ENCODE results near the gene ARL3.

The ARL3 gene

GRCh38 chr10:102634686-102635085 is 79.5 kb downstream of the ARL3 start:
- no peak for DNase-seq (ENCODE audit: low read depth)
- no peak for TF ChIP-seq CTCF (IDR thresholded peaks at IDR 0.05; ENCODE audit: low read length, missing control alignments)
- no peak overlapping the region for H3K4me3 ChIP-seq (replicated peaks; ENCODE audit: low read depth, low read length)

- H3K4me3 ChIP-seq (replicated peaks; ENCODE audit: low read depth, low read length): no peak overlapping the region
- no peak for DNase-seq (ENCODE audit: low read depth)
- no peak for TF ChIP-seq CTCF (IDR thresholded peaks at IDR 0.05; ENCODE audit: low read length, missing control alignments)
Observed at GRCh38 chr10:102633848-102634247, 80.3 kb downstream of the ARL3 start.

- no peak for TF ChIP-seq CTCF (IDR thresholded peaks at IDR 0.05; ENCODE audit: low read length, missing control alignments)
- H3K4me3 ChIP-seq (replicated peaks; ENCODE audit: low read depth, low read length): peak overlapping the region; percentile 28
- DNase-seq (ENCODE audit: low read depth): peak; percentile 92
Observed at GRCh38 chr10:102633287-102633686, 80.9 kb downstream of the ARL3 start.

- peak overlapping the region; percentile 28 for H3K4me3 ChIP-seq (replicated peaks; ENCODE audit: low read depth, low read length)
- peak; percentile 87 for DNase-seq (ENCODE audit: low read depth)
- TF ChIP-seq CTCF (IDR thresholded peaks at IDR 0.05; ENCODE audit: low read length, missing control alignments): peak; percentile 24
Observed at GRCh38 chr10:102632394-102633111, 81.6 kb downstream of the ARL3 start.

- H3K4me3 ChIP-seq (replicated peaks; ENCODE audit: low read depth, low read length): no peak overlapping the region
- TF ChIP-seq CTCF (IDR thresholded peaks at IDR 0.05; ENCODE audit: low read length, missing control alignments): no peak
- DNase-seq (ENCODE audit: low read depth): no peak
Observed at GRCh38 chr10:102631525-102632393, 82.4 kb downstream of the ARL3 start.

- TF ChIP-seq CTCF (IDR thresholded peaks at IDR 0.05; ENCODE audit: low read length, missing control alignments): no peak
- H3K4me3 ChIP-seq (replicated peaks; ENCODE audit: low read depth, low read length): no peak overlapping the region
- no peak for DNase-seq (ENCODE audit: low read depth)
Observed at GRCh38 chr10:102630663-102631062, 83.5 kb downstream of the ARL3 start.

All from fibroblast of pulmonary artery (primary cell).